ENCODE results near the gene BRD1.

BRD1 gene

GRCh38 chr22:49800408-49801238, 27.1 kb downstream of the BRD1 start:
- DNase-seq, result no peak

- no peak for DNase-seq
Observed at GRCh38 chr22:49799431-49800075, 28.1 kb downstream of the BRD1 start.

GRCh38 chr22:49798486-49799151, 29.1 kb downstream of the BRD1 start:
- no peak for DNase-seq

GRCh38 chr22:49797706-49798105, 30.0 kb downstream of the BRD1 start:
- no peak for DNase-seq

- no peak for DNase-seq
Observed at GRCh38 chr22:49796596-49797270, 30.9 kb downstream of the BRD1 start.

GRCh38 chr22:49795521-49795920, 32.2 kb downstream of the BRD1 start:
- no peak for DNase-seq

GRCh38 chr22:49793871-49794270, 33.8 kb downstream of the BRD1 start:
- no peak for DNase-seq

- DNase-seq, result no peak
Observed at GRCh38 chr22:49793296-49793695, 34.4 kb downstream of the BRD1 start.

- no peak for DNase-seq
Observed at GRCh38 chr22:49792107-49792506, 35.6 kb downstream of the BRD1 start.

GRCh38 chr22:49791682-49792081, 36.0 kb downstream of the BRD1 start:
- DNase-seq, result no peak

- no peak for DNase-seq
Observed at GRCh38 chr22:49790912-49791311, 36.8 kb downstream of the BRD1 start.

GRCh38 chr22:49789289-49790141, 38.2 kb downstream of the BRD1 start:
- DNase-seq, result no peak

- no peak for DNase-seq
Observed at GRCh38 chr22:49788504-49788903, 39.2 kb downstream of the BRD1 start.

- DNase-seq, result no peak
Observed at GRCh38 chr22:49787861-49788260, 39.8 kb downstream of the BRD1 start.

- no peak for DNase-seq
Observed at GRCh38 chr22:49786976-49787706, 40.5 kb downstream of the BRD1 start.

- DNase-seq, result no peak
Observed at GRCh38 chr22:49785841-49786471, 41.7 kb downstream of the BRD1 start.

GRCh38 chr22:49785046-49785521, 42.6 kb downstream of the BRD1 start:
- no peak for DNase-seq

- DNase-seq, result no peak
Observed at GRCh38 chr22:49784630-49784971, 43.1 kb downstream of the BRD1 start.

- no peak for DNase-seq
Observed at GRCh38 chr22:49783926-49784629, 43.6 kb downstream of the BRD1 start.

GRCh38 chr22:49783036-49783746, 44.5 kb downstream of the BRD1 start:
- DNase-seq, result no peak
